CD1c-positive myeloid dendritic cell (primary cell): ENCODE results near the gene RGL2.
"Not testable (repeated sequence)": the region's sequence is repeated elsewhere in the genome, so short reads cannot be mapped to it uniquely, and the experiment has no call there.

Source experiments
- DNase-seq: peaks from one replicate; pipeline ENCODE4 v3.0.0-alpha.2; 2016; ENCODE audit errors: extremely low spot score

Gene RGL2, protein sequence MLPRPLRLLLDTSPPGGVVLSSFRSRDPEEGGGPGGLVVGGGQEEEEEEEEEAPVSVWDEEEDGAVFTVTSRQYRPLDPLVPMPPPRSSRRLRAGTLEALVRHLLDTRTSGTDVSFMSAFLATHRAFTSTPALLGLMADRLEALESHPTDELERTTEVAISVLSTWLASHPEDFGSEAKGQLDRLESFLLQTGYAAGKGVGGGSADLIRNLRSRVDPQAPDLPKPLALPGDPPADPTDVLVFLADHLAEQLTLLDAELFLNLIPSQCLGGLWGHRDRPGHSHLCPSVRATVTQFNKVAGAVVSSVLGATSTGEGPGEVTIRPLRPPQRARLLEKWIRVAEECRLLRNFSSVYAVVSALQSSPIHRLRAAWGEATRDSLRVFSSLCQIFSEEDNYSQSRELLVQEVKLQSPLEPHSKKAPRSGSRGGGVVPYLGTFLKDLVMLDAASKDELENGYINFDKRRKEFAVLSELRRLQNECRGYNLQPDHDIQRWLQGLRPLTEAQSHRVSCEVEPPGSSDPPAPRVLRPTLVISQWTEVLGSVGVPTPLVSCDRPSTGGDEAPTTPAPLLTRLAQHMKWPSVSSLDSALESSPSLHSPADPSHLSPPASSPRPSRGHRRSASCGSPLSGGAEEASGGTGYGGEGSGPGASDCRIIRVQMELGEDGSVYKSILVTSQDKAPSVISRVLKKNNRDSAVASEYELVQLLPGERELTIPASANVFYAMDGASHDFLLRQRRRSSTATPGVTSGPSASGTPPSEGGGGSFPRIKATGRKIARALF

DNA sequence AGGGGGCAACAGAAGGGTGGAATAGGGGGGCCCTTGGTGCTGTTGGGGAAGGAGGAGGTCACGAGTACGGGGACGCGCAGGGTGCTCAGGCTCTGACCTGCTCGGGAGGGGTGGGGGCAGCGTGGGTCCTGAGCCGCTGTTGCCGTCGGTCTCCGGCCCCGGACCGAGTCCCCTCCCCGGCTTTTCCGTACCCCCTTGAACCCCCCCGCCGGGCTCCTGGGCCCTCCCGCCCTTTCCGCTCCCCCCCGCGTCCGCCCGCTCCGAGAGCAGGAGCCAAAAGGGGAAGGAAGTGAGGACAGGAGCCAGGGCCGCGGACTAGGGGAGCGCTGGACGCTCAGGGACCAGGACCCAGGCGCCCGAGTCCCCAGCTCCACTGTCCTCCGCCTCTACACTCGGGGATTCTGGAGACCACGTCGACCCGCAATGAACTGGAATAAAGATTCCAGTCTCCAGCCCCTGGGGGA lies at the start of gene RGL2:
Gene RGL2, minus strand, starts transcription at position 170 of the 464 bp plus-strand sequence. CDS start 332 bp downstream, outside the sequence.
- DNase-seq: peak; percentile 77

DNA sequence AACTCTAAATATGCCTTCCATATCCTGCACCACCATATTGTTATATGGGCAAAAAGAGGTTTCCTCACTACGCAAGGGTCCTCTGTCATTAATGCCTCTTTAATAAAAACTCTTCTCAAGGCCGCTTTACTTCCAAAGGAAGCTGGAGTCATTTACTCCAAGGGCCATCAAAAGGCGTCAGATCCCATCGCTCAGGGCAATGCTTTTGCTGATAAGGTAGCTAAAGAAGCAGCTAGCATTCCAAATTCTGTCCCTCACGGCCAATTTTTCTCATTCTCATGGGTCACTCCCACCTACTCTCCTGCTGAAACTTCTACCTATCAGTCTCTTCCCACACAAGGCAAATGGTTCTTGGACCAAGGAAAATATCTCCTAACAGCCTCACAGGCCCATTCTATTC lies 49.1 kb upstream of the RGL2 start:
- DNase-seq: no peak

DNA sequence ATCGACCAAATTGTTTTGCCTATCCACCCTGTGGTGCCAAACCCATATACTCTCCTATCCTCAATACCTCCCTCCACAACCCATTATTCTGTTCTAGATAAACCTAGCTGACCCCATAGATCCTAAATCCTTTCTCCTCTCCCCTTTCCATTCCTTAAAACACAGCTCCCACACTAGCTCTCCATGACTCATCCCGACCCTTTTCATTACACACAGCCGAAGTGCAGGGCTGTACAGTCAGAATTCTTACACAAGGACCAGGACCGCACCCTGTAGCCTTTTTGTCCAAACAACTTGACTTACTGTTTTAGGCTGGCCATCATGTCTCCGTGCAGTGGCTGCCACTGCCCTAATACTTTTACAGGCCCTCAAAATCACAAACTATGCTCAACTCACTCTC lies 48.2 kb upstream of the RGL2 start:
- DNase-seq: not testable (repeated sequence)

DNA sequence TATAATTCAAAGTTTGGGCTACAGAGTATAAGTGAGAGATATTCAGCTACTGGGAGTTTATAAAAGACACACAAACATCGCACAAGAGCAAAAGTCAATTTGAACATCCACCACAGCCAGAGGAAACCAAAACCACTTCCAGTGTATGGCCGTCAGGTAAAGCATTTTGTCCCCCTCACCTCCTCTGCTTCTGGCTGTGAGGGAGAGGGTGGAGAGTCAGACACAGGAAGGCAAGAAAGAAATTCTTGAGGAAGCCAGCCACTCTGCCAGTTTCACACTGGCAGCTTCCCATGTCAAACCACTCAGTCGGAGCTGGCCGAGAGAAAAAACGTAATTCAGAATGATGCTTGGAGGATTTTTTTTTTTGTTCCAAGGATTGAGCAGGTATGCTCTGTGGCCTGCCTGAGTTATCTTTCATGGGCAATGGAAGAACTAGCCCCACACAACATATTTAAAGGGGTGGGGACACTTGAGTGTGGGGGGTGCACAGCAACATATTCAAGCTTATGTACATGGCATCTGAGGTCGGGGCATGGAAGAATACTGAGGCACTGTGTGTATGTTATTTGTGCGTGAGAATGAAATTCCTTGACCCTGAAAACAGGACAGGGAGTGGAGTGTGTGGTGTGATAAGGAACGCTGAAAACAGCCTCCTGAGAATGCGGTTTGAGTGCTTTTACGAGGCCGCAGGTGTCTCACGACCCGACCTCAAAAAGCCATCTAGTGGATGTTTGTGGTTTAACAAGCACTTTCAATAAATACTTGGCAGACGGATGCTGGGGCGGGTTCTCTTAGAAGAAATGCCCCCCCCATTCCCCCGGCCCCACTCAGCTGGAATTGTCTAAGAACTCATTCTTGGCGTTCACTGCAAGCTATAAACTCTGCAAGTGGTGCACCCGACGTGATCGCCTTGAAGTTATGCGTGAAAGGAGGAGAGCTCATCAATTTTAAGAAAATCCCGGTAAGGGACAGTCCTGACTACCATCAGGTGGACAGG lies 46.3 kb upstream of the RGL2 start:
- peak; percentile 83 for DNase-seq

DNA sequence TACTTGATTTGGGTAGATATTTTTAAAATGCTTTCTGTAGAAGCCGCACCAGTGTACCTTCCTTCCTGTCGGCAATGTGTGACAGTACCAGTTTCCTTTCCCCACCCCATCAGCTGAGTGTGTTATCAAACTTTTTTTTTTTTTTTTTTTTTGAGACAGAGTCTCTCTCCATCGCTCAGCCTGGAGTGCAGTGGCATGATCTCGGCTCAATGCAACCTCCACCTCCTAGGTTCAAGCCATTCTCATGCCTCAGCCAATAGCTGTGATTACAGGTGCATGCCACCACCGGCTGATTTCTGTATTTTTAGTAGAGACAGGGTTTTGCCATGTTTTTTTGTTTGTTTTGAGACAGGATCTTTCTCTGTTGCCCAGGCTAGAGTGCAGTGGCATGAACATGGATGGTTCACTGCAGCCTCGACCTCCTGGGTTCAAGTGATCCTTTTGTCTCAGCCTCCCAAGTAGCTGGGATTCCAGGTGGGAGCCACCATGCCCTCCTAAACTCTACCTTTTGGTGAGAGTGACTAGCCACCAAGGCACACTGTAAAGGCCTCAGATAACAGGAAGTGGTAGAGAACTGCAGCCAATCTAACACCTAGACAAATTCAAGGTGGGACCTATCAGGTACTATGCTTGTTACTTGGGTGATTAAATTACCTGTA lies 45.3 kb upstream of the RGL2 start:
- peak; percentile 58 for DNase-seq

DNA sequence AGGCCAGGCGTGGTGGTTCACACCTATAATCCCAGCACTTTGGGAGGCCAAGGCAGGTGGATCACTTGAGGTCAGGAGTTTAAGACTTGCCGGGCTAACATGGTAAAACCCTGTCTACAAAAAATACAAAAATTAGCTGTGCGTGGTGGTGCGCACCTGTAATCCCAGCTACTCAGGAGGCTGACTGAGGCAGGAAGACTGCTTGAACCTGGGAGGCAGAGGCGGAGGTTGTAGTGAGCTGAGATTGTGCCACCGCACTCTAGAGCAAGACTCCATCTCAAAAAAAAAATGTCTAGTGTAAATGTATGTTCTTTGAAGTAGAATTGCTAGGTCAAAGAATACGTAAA lies 44.8 kb upstream of the RGL2 start:
- DNase-seq: not testable (repeated sequence)

DNA sequence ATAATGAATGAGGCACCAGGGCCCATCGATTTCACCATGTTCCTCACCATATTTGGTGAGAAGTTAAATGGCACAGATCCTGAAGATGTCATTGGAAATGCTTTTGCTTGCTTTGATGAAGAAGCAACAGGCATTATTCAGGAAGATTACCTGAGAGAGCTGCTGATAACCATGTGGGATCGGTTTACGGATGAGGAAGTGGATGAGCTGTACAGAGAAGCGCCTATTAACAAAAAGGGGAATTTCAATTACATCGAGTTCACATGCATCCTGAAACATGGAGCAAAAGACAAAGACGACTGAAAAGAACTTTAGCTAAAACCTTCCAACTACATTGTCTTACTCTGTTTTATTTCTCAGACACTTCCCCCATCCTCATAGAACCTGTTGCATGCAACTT lies 40.5 kb upstream of the RGL2 start:
- DNase-seq: no peak

DNA sequence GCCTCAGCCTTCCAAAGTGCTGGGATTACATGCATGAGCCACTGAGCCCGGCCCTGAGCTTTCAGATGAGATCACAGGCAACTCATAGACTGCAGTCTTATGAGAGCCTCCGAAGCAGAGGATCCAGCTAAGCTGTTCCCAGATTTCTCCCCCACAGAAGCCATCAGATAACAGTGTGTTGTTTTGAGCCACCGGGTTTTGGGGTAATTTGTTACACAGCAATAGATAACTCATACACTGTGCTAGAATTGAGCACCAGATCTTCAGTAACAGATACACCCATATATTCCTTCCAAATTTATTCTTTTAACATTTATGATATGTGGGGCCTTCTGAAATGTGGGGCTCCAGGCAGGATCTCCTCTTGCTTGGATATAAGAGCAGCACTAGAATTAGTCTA lies 37.8 kb upstream of the RGL2 start:
- DNase-seq: no peak

DNA sequence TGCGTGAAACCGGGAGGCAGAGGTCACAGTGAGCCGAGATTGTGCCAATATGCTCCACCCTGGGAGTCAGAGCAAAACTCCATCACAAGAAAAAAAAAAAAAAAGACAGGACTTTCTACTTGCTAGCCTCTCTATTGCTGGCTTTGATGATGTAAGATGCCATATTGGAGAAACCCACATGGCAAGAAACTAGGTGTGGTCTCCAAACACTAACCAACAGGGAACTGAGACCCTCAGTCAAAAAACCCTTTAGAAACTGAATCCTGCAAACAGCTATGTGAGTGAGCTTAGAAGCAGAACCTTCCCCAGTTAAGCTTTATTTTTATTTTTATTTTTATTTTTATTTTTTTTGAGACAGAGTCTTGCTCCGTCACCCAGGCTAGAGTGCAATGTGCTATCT lies 37.2 kb upstream of the RGL2 start:
- DNase-seq: no peak

DNA sequence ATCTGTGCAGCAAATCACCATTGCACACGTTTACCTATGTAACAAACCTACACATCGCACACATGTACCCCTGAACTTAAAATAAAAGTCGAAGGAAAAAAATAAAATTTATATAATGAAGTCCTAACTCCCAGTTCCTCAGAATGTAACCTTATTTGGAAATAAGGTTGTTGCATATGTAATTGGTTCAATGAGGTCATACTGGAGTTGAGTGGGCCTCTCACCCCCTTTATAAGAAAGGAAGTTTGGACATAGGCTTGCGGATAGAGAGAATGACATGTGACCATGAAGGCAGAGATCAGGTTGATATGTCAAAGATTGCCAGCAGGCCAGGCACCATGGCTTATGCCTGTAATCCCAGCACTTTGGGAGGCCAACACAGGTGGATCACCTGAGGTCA lies 34.9 kb upstream of the RGL2 start:
- no peak for DNase-seq

DNA sequence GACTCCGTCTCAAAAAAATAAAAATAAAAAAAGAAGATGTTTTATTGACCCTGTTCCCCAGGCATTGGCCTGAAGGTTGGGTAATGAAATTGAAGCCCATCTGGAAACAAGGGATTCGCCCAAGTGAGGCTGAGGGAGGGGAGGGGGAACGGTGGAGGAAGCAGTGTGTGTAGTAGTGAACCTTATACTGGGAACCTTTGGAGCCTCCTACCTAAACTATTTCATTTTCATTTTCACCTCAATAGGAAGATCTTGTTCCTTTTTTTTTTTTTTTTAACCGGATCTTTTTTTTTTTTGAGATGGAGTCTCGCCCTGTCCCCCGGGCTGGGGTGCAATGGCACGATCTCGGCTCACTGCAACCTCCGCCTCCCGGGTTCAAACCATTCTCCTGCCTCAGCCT lies 32.0 kb upstream of the RGL2 start:
- no peak for DNase-seq

DNA sequence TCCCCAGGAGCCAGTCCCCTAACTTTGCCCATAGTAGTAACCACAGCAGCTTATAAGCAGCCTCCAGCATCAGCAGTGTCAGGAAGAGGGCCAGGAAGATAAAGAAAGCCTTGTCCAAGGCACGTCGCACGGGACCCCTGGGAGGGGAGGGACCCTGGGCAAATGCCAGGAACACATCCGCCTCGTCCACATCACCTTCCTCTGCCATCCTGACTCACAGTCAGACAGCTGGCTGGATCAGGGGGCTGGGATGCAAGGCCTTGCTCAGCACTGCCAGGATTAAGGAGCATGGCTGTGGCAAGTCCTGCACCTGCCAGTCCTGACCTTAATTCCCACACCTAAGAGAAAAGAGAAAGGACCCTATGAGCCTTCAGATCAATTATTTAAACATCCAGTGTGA lies 30.3 kb upstream of the RGL2 start:
- no peak for DNase-seq

DNA sequence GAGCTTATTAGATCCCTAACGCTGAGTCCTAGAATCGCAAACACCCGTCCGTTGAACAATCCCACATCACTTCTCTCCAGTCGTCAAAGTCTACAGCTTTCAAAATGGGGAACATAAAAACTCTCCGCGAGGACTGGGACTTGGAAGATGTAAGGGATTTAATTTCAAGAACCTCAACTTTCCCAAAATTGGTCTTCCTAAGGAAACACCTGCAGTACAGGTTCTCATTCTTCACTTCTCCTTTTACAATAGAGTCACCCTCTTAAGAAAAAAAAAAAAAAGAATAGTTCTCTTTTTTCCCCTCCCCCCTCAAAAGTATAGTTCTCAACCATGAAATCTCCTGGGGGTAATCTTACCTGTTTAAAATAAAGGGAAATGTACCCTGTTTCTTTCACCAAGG lies 25.4 kb upstream of the RGL2 start:
- DNase-seq: peak; percentile 36

DNA sequence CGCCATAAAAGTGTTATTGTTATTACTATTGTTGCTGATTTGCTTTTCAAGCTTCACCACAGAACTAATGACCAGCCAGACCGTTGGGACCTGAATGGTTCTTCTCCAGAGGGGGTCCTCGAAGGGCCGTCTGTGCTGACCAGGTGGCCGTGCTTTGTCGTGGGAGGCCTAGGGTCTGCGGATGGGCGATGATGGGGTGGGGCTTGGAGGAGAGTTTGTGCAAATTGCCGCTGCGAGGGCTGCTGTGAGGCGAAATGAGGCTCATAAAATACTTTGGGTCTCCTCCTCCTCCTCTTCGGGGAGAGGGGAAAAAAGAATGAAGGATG lies 24.8 kb upstream of the RGL2 start:
- no peak for DNase-seq

DNA sequence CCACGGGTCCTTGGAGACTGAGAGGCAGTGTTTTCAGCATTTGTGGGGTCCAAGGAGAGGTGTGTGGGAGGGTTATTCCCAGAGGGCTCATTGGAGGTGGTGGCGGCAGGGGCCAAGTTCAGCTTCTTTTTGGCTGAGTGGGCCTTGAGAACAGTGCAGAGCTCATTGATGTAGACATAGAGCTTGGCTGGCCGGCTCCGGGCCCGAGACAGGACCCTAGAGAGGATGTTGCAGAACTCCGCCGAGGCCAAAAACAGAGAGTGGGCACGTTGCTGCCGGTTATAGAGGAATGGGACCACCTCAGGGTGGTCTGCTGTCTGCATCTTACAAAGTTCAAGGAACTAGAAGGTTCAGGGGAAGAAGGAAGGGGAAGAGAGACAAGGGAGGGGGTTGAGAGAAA lies 22.5 kb upstream of the RGL2 start:
- no peak for DNase-seq

DNA sequence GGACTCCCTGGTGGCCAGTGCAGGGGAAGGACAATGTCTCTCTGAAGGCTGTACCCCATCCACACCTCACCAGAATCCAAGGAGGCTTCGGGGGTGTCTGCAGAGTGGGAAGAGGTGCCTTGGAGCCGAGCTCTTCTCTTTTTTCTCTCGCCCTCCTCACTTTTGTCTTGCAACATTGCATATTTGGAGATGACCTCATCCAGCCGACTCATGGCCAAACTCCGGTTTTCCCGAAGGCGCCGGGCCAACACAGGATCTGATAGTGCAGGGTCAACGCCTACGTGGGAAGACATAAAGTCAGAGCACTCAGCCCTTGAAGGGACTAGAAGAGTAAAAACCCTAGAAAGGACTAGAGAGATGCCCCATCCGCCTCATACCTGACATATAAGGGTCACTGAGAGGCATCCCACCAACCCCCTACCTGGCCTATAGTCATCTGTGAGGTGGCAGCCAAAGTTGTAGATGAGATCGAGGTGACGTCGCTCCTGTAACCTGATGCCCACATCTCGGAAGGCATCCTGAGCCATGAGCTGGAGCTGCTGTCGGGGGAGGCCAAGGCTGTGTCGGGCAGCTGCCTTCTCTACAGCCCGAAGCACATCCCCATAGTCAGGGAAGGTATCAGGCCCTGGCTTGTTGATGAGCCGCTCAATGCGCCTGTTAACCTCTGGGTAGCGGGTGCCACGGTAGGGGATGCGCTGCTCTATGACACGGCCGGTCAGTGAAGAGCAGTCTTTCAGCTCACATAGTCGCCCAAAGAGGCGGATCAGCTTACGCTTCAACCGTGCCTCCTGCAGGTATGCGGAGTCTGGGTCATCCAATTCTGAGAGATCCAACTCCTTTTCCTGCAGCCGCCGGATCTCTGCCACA lies 21.8 kb upstream of the RGL2 start:
- peak; percentile 62 for DNase-seq

DNA sequence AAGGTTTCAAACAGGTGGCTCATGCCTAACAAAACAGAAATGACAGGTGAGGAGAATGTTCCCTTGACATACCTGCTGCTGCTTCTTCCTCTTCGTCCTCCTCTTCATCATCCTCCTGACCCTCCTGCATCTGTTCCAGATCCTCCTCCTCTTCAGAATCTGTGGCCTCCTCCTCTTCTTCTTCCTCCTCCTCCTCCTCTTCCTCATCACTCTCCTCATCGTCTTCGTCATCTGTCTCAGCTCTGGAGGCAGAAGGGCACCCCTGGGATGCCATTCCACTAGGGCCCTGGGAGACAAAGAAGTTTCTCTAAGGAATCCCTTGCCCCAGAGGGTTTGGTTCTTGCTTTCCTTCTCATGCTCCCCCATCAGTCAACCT lies 21.2 kb upstream of the RGL2 start:
- no peak for DNase-seq

DNA sequence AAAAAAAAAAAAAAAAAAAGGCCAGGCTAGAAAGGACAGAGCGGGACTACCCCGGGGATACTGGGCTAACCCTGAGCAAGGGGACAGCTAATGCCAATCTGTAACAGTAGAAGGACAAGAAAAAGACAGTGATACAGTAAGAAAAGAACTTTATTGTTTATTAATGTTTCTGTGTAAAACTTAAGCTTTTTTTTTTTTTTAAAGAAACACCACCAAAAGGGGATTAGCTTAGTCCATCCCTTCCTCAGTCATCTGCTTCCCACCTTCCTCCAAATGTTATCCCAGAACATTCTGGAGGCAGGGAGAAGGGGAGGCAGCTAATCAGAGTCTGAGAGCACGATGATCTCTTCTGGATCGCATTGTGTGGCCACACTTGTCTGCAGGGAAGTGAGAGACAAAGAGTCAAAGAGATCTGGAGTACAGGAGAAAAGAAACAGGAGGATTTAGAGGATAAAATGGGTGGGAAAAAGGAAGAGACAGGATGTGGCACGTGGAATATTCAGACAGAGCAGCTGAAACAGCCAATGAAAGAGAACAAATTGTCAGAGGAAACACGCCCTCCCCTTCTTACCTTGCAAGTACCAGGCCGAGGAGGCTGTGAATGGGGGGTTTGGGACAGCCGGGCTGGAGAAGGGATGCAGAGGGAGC lies 19.8 kb upstream of the RGL2 start:
- no peak for DNase-seq

DNA sequence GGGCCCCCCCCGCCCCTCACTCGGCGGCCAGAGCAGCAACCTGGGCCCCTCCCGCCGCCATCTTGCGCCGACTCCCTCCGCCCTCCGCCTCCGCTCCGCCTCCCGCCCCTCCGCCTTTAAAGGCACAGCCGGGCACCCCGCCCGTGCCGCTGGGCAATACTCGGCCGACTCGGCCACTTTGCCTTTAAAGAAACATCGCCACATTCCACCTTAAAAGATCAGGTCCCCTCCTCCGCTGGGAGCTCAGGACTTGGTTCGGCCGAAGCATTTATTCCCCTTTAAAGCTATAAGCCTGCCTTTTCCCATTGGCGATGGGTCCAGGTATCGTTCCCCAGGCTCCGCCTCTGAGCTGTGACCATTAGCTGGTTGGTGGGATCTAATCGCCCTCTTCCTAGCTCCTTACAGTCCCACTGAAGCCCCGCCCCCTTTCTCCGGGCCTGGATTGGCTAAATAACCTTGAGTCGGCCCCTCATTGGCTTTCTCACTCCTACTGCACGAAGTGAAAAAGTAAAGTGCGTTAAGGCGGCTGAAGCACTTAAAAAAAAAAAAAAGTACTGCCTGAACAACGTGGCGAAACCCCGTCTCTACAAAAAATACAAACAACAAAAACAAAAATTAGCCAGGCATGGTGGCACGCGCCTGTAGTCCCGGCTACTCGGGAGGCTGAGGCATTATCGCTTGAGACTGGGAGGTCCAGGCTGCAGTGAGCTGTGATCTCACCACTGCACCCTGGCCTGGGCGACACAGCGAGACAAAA lies 19.1 kb upstream of the RGL2 start, which contains the start of gene ZBTB22:
Gene ZBTB22, minus strand, starts transcription at position 76 of the 757 bp plus-strand sequence. CDS start 828 bp downstream, outside the sequence.
- peak; percentile 98 for DNase-seq

DNA sequence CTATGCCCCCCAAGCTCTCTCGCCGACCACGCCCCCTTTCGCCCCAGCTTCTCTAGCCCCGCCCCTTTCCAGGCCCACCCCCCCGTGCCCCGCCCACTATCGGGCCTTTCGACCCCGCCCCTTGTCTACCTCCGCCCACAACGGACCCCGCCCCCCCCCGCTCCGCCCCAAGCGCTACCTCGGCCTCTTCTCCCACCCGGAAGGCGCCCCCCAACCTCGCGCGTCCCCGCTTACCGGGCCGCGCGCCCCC lies 18.6 kb upstream of the RGL2 start:
- no peak for DNase-seq
